GM21381 (cell line): ENCODE results near the gene DOK1.

Experiments
- ATAC-seq: cut with Tn5 transposase; IDR thresholded peaks from one replicate; pipeline ENCODE4 v1.9.1; 2021; ENCODE audit warnings: mild to moderate bottlenecking, moderate library complexity; ENCODE audit not compliant: unreplicated experiment

The DOK1 gene

GRCh38 chr2:74566754-74567085, 12.2 kb downstream of the DOK1 start:
- ATAC-seq, result no peak

- ATAC-seq, result no peak
Observed at GRCh38 chr2:74567881-74568280, 13.4 kb downstream of the DOK1 start.

GRCh38 chr2:74569686-74570085, 15.2 kb downstream of the DOK1 start:
- ATAC-seq, result no peak

- peak; percentile 68 for ATAC-seq
Observed at GRCh38 chr2:74571058-74571457, 16.5 kb downstream of the DOK1 start.

- no peak for ATAC-seq
Observed at GRCh38 chr2:74572178-74572925, 17.8 kb downstream of the DOK1 start.

- ATAC-seq, result peak; percentile 48
Observed at GRCh38 chr2:74573747-74574562, 19.4 kb downstream of the DOK1 start.

- ATAC-seq, result no peak
Observed at GRCh38 chr2:74575320-74575719, 20.8 kb downstream of the DOK1 start.

- ATAC-seq, result no peak
Observed at GRCh38 chr2:74576211-74576862, 21.8 kb downstream of the DOK1 start.

GRCh38 chr2:74576863-74577229, 22.3 kb downstream of the DOK1 start:
- no peak for ATAC-seq

- peak; percentile 31 for ATAC-seq
Observed at GRCh38 chr2:74577448-74577847, 22.9 kb downstream of the DOK1 start.

- no peak for ATAC-seq
Observed at GRCh38 chr2:74578408-74578807, 23.9 kb downstream of the DOK1 start.

GRCh38 chr2:74581463-74581862, 26.9 kb downstream of the DOK1 start:
- ATAC-seq, result no peak

- ATAC-seq, result no peak
Observed at GRCh38 chr2:74582184-74582583, 27.7 kb downstream of the DOK1 start.

- ATAC-seq, result no peak
Observed at GRCh38 chr2:74583504-74583903, 29.0 kb downstream of the DOK1 start.

GRCh38 chr2:74584088-74584645, 29.6 kb downstream of the DOK1 start:
- ATAC-seq, result no peak

GRCh38 chr2:74585406-74586185, 31.1 kb downstream of the DOK1 start:
- ATAC-seq, result no peak

GRCh38 chr2:74587664-74588277, 33.3 kb downstream of the DOK1 start:
- peak; percentile 62 for ATAC-seq

- no peak for ATAC-seq
Observed at GRCh38 chr2:74588664-74589063, 34.1 kb downstream of the DOK1 start.

- no peak for ATAC-seq
Observed at GRCh38 chr2:74593826-74594772, 39.6 kb downstream of the DOK1 start.
